NCI-H1105 (cell line): ENCODE measurements around the gene CDK12.
"Not testable (repeated sequence)": the region's sequence is repeated elsewhere in the genome, so short reads cannot be mapped to it uniquely, and the experiment has no call there.

Experiments
- DNase-seq: peaks from one replicate; lab custom pipeline; 2025; lab: John Stamatoyannopoulos, UW

CDK12 gene

GRCh38 chr17:39461113-39461925, at the start of gene CDK12:
Gene CDK12 (plus strand): TSS chr17:39461486. CDS start chr17:39462072, 586 bp downstream.
- DNase-seq: peak; percentile 98

DNA sequence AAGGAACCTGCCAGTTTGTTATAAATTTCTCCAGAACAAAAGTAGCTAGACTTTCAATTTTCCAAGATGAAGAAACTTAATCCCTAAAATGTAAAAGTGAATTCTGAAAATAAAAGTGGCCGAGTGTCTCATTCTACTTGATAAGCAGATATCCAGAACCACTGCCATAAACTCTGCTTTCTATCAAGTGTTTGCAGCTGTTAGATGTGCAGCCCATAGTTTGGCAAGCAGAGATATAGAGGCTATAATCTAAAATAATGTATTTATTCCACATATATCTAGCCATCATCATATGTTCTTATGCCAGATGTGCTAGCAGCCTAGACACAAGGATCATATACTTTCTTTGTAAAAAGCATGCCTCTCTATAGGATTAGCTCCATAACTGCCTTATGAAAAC, 45.1 kb upstream of the CDK12 start:
- no peak for DNase-seq

- DNase-seq: no peak
These were observed 31.7 kb upstream of the CDK12 start for GRCh38 chr17:39429600-39429999.

DNA sequence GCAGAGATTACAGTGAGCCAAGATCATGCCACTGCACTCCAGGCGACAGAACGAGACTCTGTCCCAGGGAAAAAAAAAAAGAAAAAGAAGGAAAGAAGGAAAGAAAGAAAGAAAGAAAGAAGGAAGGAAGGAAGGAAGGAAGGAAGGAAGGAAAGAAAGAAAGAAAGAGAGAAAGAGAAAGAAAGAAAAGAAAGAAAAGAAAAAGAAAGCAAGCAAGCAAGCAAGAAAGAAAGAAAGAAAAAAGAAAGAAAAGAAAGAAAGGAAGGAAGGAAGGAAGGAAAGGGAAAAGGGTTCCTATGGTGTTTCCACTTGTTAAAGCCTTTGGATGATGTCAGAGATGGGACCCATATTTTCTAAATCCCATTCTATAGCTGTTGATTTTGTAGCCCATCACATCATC, 21.4 kb upstream of the CDK12 start:
- not testable (repeated sequence) for DNase-seq

GRCh38 chr17:39443326-39443725, 18.0 kb upstream of the CDK12 start:
- DNase-seq: no peak

GRCh38 chr17:39447561-39447960, 13.7 kb upstream of the CDK12 start:
- DNase-seq: no peak

- DNase-seq: no peak
These were observed 11.2 kb upstream of the CDK12 start for GRCh38 chr17:39450051-39450450.

GRCh38 chr17:39450847-39451581, 10.3 kb upstream of the CDK12 start, which contains the start of gene MED1:
Gene MED1 (minus strand): TSS chr17:39451263. CDS start chr17:39451062, 201 bp downstream.
- DNase-seq: peak; percentile 97

GRCh38 chr17:39455919-39456318, 5.4 kb upstream of the CDK12 start:
- no peak for DNase-seq

- DNase-seq: no peak
These were observed 762 bp downstream of the CDK12 start for GRCh38 chr17:39461926-39462569.

DNA sequence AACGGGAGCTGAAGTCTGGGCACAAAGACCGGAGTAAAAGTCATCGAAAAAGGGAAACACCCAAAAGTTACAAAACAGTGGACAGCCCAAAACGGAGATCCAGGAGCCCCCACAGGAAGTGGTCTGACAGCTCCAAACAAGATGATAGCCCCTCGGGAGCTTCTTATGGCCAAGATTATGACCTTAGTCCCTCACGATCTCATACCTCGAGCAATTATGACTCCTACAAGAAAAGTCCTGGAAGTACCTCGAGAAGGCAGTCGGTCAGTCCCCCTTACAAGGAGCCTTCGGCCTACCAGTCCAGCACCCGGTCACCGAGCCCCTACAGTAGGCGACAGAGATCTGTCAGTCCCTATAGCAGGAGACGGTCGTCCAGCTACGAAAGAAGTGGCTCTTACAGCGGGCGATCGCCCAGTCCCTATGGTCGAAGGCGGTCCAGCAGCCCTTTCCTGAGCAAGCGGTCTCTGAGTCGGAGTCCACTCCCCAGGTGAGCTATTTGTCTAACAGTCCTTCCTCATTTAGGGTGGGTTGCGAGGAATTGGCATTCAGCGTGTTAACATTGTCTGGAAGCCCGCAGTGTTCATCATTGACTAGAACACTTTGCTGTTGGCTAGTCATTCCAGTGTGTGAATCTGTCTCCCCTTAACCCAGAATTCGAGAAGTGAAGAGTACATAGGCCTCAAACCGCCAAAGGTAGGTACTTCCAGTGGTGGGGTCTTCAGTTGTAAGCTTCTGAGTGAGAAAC, 1.5 kb downstream of the CDK12 start:
- DNase-seq: no peak

DNA sequence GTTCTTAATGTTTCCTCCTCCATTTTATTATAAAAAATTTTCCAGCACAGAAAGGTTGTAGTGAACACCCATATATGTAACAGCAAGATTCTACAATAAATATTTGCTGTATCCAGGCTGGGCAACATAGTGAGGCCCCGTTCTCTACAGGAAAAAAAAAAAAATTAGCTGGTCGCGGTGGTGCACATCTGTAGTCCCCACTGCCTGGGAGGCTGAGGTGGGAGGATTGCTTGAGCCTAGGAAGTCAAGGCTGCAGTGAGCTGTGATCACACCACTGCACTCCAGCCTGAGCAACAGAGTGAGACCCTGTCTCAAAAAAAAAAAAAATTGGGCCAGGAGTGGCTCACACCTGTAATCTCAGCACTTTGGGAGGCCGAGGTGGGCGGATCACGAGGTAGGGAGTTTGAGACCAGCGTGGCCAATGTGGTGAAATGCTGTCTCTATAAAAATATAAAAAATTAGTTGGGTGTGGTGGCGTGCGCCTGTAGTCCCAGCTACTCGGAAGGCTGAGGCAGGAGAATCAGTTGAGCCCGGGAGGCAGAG, 3.4 kb downstream of the CDK12 start:
- DNase-seq: not testable (repeated sequence)

GRCh38 chr17:39468610-39469009, 7.3 kb downstream of the CDK12 start:
- DNase-seq: not testable (repeated sequence)

DNA sequence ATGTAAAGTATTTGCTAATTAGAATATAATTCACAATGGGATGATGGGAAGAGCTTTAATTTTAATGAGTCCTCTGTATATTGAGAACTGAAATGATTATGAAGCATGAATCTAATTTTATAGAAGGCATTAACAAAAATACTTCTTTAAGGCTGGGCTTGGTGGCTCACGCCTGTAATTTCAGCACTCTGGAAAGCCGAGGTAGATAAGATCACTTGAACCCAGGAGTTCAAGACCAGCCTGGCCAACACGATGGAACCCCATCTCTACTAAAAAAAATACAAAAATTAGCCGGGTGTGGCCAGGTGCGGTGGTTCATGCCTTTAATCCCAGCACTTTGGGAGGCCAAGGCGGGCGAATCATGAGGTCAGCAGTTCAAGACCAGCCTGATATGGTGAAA, 12.0 kb downstream of the CDK12 start:
- no peak for DNase-seq

DNA sequence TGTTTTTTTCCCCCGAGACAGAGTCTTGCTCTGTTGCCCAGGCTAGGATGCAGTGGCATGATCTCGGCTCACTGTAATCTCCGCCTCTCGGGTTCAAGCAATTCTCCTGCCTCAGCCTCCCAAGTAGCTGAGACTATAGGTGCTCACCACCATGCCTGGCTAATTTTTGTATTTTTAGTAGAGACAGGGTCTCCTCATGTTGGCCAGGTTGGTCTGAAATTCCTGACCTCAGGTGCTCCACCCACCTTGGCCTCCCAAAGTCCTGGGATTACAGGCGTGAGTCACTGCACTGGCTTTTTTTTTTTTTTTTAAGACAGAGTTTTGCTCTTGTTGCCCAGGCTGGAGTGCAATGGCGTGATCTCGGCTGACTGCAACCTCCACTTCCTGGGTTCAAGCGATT, 18.3 kb downstream of the CDK12 start:
- not testable (repeated sequence) for DNase-seq

GRCh38 chr17:39483506-39483905, 22.2 kb downstream of the CDK12 start:
- no peak for DNase-seq

GRCh38 chr17:39484178-39484577, 22.9 kb downstream of the CDK12 start:
- no peak for DNase-seq

- DNase-seq: no peak
These were observed 24.3 kb downstream of the CDK12 start for GRCh38 chr17:39485555-39485954.

GRCh38 chr17:39486242-39486641, 25.0 kb downstream of the CDK12 start:
- no peak for DNase-seq

DNA sequence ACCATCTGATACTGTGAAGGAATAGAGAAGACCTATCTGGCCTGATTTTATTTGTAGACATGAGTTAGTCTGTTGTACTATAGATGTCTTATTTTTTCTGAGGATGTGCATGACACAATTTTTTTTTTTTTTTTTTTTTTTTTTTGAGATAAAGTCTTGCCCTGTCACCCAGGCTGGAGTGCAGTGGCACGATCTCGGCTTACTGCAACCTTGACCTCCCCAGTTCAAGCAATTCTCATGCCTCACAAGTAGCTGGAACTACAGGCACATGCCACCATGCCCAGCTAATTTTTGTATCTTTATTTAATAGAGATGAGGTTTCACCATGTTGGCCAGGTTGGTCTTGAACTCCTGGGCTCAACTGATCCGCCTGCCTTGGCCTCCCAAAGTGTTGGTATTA, 26.2 kb downstream of the CDK12 start:
- DNase-seq: not testable (repeated sequence)

DNA sequence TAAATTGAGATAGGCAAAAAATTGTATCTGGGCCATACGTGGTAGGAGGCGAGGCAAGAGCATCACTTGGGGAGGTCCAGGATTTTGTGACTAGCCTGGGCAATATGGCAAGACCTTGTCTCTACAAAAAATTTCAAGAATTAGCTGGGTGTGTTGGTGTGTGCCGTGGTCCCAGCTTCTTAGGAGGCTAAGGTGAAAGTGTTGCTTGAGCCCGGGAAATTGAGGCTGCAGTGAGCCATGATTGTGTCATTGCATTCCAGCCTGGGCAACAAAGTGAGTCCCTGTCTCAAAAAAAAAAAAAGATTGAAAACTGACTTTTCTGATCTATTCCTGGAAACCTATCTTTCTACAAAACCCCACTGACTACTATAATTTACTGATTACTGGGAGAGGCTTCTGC, 26.7 kb downstream of the CDK12 start:
- DNase-seq: no peak

- DNase-seq: not testable (repeated sequence)
These were observed 35.6 kb downstream of the CDK12 start for GRCh38 chr17:39496921-39497320.
